ENCODE results near the gene USP9Y.

The USP9Y gene

DNA sequence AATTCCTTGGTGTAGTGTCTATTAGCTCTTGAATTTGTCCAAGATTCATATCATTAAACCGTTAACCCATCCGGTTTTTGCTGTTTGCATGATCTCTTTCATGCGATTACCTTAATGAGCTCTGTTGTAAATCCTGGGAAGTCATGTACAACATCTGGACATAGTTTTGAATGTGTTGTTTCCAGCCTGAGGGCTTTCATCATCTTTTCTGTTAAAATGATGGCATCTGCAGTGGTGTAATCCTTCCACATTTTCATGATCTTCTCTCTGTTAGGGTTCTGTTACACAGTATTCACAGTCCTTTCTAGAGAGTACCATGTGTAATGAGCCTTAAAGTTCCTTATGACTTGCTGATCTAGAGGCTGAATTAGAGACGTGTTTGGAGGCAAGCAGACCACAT is 64.9 kb downstream of the USP9Y start:
- no peak for DNase-seq (ENCODE audit: low spot score)

DNA sequence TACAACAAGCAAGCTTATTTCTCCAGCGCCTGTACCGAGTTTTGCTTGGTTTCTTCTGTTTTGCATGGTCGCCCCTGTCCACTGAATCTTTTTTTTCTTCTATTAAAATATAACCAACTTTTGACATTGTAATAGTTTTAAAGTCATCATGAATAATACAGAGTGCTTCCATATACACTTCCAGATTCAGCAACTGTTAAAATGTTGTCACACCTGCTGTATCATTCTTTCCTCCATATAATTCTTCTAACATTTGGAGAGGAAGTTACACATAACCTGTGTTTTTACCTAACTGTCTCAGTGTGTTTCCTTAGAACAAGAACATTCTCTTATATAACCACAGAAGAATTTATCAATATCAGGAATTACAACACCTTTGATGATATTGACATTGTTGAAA is 83.5 kb downstream of the USP9Y start:
- no peak for DNase-seq (ENCODE audit: low spot score)

DNA sequence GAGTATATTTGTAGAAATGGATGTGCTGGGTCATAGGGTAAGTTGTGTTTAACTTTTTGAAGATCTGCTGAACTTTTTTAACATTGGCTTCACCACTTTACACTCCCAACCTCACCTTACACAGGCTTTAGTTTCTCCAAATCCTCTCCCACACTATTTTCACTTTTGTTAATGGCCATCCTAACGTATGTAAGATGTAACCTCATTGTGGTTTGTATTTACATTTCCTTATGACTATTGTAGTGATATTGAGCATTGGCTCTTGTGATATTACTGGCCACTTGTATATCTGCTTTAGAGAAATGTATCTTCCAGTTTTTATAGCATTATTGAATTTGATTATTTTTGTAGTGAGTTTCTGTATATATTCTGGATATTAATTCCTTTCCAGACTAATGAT is 93.0 kb downstream of the USP9Y start:
- no peak for DNase-seq (ENCODE audit: low spot score)

DNA sequence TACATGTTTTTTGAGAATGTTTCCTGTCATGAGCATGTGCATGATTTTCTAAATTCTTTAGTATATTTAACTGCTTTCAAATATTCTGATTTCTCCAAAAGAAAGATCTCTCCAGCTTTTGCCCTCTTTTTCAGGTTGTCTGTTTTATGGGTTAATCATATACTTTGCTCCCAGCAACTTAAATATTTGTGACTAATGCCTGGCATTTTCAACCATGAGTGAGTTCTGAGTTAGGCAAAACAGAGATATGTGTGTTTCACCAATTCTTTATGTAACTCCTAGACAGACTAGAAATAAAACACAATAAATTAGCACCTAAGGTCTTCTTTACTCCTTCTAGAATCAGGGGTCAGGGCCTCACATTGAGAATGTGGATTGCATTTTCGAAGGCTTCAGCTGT is 107.0 kb downstream of the USP9Y start:
- DNase-seq (ENCODE audit: low spot score), result no peak

DNA sequence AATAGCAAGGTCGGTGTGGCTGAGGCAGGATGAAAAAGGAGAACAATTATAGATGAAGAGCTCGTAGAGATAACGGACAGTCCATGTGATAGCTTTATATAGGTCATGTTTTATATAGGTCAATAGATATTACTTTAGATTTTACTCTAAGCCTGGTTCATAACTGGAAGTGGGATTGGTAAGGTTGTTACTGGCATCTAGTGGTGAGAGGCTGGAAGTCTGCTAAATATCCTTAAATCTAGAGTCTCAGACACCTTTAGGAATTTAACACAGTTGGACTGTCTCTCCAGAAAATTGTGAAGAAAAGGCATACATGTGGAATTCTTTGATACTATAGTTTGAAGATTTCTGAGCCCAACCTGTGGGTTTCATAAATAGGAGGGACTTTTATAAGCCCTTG is 108.0 kb downstream of the USP9Y start:
- DNase-seq (ENCODE audit: low spot score), result no peak

DNA sequence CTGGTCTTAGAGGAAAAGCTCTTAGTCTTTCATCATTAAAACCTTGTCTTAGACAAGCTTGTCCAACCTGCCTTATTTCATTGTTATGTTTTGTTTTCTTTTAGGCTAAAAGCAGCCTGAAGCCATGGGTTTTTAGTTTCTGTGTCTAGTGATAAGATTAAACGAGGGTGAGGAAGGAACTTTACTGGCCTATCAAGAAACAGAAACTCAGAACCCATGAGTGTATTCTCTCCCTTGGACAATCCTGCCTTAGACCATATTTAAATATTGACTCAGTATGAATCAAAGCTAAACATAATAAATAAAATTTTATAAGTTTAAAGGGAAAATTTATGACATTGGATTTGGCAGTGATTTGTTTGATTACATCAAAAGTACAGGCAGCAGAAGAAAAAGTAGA is 122.4 kb downstream of the USP9Y start:
- no peak for DNase-seq (ENCODE audit: low spot score)

DNA sequence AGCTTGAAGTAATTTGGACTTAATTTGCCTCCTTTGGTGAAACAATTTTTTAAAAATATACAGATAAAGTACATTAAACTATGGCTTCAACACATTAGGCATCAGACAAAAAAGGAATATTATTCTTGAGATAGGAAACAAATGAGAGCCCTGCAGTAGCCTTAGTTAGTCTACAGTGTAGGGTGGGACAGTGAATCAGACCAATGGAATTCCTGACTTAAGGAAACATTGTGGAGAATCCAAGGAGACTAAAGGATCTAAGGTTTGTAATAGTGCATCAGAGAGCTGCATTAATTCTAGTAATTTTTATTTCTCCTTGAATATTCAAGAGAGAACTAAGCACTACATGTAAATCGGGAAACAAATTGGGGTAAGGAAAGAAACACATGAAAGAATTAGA is 125.8 kb downstream of the USP9Y start:
- no peak for DNase-seq (ENCODE audit: low spot score)

DNA sequence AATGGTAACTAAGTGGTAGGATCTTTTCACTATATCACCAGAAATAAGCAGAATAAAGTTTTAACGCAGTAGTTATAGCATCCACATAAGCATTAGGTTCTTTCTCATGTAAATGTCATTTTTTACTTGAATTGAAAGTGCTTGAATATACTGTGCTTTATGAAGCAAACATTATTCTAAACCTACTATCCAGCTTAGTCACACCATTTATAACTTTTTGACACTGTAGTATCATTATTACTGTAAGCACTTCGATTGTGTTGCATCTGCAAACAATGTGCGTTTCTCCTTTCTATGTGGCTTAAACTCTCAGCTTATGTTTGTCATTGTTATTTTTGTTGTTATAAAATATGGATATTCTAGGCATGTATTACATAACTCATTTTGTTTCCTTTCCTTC is 132.3 kb downstream of the USP9Y start:
- DNase-seq (ENCODE audit: low spot score), result no peak

DNA sequence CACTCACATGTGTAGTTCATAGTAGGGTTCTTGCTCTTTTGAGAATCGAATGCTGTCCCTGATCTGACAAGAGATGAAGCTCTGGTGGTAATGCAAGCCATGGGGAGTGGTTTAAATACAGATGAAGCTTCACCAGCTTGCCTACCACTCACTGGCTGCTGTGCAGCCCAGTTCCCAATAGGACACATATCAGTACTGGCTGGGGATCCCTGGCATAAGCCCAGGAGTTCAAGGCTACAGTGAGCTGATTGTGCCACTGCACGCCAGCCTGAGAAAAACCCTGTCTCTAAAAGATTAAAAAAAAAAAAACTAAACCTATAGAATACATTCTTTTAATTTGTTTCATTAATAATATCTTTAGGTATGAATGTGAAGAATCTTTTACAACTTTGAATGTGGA is 136.5 kb downstream of the USP9Y start:
- DNase-seq (ENCODE audit: low spot score), result no peak

DNA sequence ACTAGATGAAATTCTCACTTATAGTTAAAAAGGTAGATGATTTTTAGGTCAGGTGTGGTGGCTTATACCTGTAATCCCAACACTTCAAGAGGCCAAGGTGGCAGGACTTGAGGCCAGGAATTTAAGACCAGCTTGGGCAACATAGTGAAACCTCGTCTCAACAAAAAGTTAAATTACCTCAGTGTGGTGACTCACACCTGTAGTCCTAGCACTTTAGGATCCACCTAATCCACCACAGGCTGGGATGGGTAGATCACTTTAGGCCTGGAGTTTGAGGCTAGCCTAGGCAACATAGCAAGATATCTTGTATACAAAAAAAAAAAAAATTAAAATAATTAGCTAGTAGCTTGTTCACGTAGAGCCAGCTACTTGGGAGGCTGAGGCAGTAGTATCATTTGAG is 140.3 kb downstream of the USP9Y start:
- no peak for DNase-seq (ENCODE audit: low spot score)

DNA sequence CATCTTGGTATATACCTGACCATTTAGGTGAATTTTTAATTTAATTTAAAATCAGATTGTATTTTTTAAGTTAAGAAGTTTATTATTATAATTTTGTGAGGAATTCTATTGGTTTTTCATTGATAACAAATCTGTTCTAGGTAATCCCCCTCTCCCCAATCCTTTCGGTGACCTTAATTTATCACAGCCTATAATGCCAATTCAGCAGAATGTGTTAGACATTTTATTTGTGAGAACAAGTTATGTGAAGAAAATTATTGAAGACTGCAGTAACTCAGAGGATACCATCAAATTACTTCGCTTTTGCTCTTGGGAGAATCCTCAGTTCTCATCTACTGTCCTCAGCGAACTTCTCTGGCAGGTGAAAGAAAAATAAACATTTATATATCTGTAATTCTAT is 145.8 kb downstream of the USP9Y start:
- DNase-seq (ENCODE audit: low spot score), result no peak

DNA sequence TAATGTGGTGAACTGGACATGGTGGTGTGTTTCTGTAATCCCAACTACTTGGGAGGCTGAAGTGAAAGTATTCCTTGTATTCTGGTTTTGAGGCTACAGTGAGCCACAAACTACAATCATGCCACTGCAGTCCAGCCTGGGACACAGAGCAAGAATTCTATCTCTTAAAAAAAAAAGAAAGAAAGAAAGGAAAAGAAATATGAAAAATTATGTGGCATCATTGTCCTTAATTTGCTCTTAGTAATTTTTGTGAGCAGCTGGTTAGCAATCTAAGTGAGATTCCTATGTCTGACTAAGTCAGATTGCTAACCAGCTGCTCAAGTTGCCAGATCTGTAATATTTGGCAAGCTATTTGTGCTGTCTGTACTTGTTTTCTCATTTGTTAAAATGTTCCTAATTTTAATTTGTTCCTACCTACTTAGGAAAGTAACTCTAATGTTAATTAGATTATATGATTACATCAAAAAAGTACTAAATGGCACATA is 154.8 kb downstream of the USP9Y start:
- DNase-seq (ENCODE audit: low spot score), result no peak

DNA sequence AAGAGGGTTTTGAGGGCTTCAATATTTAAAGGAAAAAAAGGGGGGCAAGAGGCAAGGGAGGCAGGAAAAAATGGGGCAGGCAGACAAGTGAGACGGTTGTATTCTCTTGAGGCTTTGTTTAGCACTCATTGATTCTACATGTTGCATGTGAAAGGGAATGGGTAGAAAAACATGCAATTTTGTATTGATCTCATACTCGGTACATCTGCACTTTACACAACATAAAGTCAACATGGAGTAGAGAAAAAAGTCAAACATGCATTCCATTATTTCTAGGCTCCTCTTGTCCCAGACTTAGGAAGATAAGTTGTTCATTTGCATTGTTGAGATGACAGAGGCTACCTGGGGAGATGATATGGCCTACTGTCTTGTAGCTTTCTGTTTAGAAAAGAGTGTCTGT is 166.9 kb downstream of the USP9Y start:
- no peak for DNase-seq (ENCODE audit: low spot score)

DNA sequence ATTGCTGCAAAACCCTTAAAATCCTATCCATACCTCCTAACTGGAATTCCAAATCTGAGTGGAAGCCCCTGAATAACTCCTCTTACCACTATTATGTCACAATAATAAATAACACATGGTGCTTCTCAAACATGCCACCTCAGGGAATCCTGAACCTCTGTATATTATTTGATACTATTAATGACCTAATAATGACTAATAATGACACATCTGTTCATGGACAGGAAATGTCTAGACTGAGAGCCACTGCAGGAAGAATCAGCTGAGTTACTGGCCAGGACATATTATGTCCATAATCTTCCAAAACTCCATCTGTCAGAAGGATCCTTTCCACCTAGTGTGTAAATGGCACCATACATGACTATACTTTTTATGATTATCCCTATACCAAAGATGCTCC is 195.9 kb downstream of the USP9Y start:
- no peak for DNase-seq (ENCODE audit: low spot score)

DNA sequence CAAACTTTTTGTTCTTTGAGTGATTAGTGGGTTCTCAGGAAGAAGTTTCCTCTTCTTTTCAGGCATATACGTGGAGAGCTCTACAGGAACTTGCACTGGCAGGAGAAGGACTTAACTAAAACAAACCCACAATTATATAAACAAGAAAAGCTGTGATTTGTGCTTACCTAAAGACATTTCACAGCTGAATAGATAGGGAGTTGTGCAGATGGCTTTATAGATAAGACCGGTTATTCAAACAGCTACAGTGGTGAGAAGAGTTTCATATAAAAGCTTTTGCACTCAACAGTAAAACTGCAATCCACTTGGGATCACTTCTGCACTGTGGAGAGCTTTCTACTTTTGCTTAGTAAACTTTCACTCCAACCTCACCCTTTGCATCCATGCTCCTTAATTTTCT is 197.6 kb downstream of the USP9Y start:
- no peak for DNase-seq (ENCODE audit: low spot score)

DNA sequence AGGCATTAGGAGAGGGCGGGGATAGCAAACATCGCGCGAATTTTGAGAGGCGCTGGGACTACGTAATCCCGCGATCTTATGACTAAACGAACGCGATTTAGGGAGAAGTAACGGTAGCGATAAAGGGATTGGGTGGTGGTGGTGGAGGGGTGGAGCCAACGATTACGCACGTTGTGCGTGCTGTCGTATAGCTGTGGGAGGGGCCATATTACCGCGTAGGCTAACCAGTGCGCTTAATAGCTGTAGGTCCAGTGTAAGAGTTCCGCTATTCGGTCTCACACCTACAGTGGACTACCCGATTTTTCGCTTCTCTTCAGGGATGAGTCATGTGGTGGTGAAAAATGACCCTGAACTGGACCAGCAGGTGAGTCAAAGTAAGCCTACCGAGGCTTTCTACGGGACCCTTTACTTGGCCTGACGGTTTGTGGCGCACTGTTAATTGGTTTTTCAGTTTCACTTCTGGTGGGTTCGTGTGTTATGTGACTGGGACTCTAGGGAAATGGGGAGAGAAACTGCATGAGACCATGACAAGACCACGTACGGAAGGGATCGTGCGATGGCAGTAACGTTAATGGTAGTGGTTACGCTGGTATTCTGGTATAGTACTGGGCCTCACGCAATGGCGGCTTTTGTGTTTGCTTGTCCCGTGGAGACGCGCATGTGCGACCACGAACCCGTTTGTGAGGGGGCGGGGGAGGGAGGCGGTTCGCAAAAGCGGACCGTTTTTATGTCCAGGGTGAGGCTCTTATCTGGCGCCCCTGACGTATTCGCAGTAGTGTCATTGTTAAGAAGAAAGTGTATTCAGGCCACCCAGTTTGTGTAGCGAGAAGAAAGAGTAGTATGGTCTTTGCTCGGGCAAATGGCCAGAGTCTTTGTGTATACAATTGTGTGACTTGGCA is 203.8 kb downstream of the USP9Y start, which contains the start of gene DDX3Y:
Gene DDX3Y, plus strand, starts transcription at position 251 of the 899 bp plus-strand sequence. Its CDS starts 69 bp downstream, at position 320.
- no peak for DNase-seq (ENCODE audit: low spot score)

DNA sequence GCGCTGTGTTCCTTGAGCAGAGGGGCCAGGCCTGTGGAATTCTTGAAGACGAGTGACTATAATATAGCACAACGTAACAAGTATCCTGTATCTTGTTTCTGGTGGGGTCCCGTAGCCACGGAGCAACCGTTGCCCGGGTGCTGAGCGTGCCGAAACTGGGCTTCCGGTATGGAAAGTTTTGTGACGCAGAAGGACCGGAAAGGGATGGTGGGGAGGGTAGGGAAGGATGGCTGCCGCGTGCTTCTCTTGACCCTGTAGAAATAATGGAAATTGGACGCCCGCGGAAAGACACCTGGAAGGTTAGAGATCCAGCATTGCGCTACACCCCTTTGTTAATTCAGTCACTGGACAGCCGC is 204.5 kb downstream of the USP9Y start:
- no peak for DNase-seq (ENCODE audit: low spot score)

DNA sequence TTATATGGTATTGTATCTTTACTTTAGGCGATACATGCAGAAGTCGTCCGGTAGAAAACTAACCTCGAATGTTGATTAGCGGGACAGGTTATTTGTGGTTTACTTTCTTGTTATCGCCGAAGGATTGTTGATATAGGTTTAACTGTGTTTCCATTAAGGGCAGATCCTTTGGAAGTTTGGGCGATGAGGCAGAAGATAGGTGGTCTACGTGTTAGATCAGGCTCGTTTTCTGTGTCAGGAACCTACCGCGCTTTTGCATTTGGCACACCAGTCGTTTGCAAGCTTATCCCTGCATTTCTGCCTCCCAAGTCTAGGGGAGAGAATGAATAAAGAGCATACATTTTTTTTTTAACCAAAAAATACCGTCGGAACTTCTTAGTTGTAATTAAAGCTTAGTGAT is 204.9 kb downstream of the USP9Y start:
- DNase-seq (ENCODE audit: low spot score), result no peak

Measured in COLO829 (cell line).